Choroid plexus epithelial cell (primary cell): ENCODE data around the gene CRIM1.

Source experiments
- DNase-seq: peaks from one replicate; pipeline ENCODE4 v3.0.0-alpha.2; 2010; ENCODE audit warnings: low read depth
- H3K4me3 ChIP-seq: 2 replicates; pipeline ENCODE4 v1.5.1; 2011; ENCODE audit warnings: low read depth, mild to moderate bottlenecking, control low read depth, low read length, moderate library complexity
- TF ChIP-seq, protein P1 (sequence below): conservative IDR thresholded peaks from 2 replicates; pipeline ENCODE4 v1.5.1; 2011; ENCODE audit warnings: low read depth, mild to moderate bottlenecking, control low read depth, inconsistent platforms, low read length, moderate library complexity

CRIM1 gene

DNA sequence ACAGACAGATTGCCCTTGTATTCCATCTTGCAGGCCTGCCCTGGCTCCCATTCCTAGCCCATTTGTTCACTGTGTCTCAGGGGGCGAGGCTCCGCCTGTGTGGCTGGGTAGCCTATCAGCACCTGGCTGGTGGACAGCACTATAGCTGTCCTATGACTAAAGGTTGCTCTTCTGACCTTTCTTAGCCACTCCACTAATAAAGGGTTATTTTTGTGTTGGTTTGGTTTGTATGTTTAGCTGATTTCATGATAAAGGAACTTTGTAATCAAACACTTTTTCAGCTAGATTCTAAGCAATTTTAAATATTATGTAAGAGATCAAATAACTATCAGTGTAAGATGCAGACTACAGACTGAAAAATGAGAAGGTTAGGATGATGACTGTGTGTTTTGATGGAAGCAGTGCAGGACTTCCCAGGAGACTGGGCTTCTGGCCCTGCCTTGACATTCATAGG, 72.2 kb downstream of the CRIM1 start:
- H3K4me3 ChIP-seq: no peak overlapping the region
- peak; percentile 46 for DNase-seq
- TF ChIP-seq, protein P1, sequence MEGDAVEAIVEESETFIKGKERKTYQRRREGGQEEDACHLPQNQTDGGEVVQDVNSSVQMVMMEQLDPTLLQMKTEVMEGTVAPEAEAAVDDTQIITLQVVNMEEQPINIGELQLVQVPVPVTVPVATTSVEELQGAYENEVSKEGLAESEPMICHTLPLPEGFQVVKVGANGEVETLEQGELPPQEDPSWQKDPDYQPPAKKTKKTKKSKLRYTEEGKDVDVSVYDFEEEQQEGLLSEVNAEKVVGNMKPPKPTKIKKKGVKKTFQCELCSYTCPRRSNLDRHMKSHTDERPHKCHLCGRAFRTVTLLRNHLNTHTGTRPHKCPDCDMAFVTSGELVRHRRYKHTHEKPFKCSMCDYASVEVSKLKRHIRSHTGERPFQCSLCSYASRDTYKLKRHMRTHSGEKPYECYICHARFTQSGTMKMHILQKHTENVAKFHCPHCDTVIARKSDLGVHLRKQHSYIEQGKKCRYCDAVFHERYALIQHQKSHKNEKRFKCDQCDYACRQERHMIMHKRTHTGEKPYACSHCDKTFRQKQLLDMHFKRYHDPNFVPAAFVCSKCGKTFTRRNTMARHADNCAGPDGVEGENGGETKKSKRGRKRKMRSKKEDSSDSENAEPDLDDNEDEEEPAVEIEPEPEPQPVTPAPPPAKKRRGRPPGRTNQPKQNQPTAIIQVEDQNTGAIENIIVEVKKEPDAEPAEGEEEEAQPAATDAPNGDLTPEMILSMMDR: no peak

DNA sequence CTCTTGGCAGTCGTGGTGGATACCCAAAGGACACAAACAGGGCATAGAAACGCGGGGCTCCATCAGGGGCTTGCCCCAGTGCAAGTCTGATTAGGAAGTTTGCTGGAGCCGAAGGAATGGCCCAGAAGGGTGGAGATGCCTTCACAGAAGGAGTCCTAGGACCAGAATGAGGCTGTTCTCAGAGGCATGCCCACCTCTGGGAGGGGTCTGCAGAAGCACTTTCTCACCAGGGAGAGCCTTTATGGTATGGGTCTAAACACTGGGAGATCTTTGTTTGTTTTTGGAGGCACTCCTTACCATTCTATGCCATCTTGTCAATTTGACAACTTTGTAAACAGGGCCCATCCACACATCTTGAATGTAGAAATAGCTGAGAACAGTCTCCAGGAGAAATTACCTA, 75.0 kb downstream of the CRIM1 start:
- no peak for DNase-seq
- H3K4me3 ChIP-seq: no peak overlapping the region
- TF ChIP-seq, protein P1: no peak

DNA sequence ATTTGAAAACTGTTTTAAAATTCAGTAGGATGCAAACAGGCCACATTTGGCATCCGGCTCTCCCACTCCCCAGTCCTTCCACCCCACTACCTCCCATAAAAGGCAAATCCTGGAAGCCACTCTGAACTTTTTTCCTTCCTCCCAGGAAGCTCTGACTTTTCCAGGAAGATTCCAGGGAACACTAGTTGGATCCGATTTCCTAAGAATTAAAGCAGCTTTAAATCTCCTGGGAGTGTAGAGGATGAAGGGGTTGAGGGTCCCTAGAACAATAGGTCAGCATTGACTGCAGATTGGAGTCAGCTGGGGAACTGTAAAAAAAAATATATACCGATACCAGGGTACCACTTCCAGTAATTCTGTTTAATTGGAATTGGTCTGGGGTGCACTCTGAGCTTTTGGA, 76.9 kb downstream of the CRIM1 start:
- TF ChIP-seq, protein P1: no peak
- no peak overlapping the region for H3K4me3 ChIP-seq

DNA sequence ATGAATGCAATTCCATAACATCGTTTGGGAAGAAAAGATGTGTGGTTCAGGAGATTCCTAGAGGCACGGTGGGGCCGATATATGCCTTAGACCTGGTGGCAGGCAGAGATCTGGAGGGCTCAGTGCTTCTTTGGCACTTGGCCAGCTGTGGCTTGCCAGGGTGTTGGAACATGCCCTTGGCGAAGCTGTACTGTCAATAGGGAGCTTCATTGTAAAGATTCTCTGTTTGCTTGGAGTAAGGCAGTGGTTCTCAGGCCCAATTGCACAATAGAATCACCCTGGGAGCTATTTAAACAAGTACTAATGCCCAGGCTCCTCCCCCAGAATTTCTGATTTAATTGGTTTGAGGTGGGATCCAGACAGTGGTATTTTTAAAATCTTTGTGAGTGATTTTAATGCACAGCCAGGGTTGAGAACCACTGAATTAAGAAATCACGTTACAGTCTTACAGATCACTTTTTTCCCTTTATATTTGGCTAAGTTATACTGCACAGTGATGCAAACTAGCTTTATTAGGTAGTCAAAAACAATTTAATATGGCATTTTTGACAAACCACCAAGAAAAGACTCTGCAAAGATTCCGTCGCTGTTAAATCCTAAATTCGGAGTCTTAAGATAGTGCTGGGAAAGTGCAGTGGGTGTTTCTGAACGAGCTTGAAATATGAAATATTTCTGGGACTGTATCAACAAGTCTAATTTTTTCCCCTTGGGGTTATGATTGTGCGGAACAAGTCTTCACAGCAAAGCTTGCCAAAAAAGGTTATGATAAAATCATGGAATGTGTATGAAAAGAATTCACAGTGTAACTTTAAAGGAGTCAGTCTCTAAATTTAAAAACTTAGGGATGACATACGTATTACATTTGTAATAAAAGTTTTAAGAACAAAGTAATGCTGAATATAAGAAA, 78.0 kb downstream of the CRIM1 start:
- H3K4me3 ChIP-seq: no peak overlapping the region
- TF ChIP-seq, protein P1: no peak
- peak; percentile 80 for DNase-seq

More for the DNA sequence above, 76.9 kb downstream of the CRIM1 start:
- DNase-seq: no peak

DNA sequence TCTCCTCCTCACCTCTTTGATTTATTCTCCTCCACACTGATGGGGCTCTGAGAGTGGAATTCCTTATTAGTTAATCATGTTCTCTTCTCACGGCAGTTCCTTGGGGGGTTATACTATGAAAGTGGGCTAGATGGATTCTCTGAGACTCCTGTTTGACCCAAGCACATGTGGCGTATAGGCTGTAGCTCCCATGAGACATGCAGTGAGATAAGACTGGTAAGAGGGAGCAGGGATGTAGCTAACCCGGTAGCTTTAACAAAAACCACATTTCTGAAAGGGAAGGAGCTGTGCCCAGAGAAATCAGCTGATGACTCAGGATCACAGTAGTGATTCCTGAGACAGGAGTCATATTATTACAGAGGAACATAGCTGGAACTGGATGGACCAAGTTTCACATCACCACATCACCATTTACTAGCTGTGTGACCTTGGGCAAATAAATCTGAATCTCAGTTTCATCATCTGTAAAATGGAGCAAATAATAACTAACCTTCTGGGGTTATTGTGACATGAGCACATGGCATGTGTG, 82.9 kb downstream of the CRIM1 start:
- DNase-seq: peak; percentile 98
- TF ChIP-seq, protein P1: no peak
- H3K4me3 ChIP-seq: no peak overlapping the region

DNA sequence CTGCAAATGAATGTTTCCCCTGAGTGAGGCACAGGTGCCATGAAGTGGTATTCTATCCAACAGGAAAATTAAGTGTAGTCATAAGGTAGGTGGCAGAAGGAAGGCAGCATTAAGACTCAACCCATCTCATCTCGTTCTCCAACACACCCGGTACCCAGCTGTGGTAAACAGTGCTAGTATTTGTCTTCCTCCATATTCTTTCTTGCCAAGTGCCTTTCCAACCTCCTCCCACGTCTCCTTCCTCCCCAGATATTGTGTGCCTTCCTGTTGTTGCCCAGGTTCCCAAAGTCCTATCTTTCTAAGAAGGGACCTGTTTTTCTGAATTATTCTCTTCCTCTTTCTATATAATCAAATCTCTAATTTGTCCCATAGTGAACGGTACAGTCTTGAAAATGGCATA, 83.5 kb downstream of the CRIM1 start:
- H3K4me3 ChIP-seq: no peak overlapping the region
- TF ChIP-seq, protein P1: no peak
- no peak for DNase-seq

DNA sequence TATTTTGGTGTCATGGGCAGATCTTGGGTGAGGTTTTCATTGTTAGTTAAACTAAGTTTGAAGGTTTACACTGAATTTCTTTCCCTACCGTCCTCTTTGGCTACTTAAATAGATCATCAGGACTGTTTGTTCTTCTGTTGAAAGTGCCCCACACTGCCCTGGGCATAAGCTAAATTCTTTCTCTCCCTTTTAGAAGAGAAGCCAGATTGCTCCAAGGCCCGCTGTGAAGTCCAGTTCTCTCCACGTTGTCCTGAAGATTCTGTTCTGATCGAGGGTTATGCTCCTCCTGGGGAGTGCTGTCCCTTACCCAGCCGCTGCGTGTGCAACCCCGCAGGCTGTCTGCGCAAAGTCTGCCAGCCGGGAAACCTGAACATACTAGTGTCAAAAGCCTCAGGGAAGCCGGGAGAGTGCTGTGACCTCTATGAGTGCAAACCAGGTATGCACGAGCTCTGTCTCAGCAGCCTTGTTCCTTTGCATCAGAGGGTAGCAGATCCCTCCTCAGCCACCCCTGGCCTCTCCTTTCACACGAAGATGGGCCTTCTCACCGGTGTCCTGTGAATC, 85.6 kb downstream of the CRIM1 start:
- H3K4me3 ChIP-seq: no peak overlapping the region
- TF ChIP-seq, protein P1: no peak
- no peak for DNase-seq
